ENCODE data around the gene KBTBD4.
"Not testable (repeated sequence)": the region's sequence is repeated elsewhere in the genome, so short reads cannot be mapped to it uniquely, and the experiment has no call there.

KBTBD4 gene

DNA sequence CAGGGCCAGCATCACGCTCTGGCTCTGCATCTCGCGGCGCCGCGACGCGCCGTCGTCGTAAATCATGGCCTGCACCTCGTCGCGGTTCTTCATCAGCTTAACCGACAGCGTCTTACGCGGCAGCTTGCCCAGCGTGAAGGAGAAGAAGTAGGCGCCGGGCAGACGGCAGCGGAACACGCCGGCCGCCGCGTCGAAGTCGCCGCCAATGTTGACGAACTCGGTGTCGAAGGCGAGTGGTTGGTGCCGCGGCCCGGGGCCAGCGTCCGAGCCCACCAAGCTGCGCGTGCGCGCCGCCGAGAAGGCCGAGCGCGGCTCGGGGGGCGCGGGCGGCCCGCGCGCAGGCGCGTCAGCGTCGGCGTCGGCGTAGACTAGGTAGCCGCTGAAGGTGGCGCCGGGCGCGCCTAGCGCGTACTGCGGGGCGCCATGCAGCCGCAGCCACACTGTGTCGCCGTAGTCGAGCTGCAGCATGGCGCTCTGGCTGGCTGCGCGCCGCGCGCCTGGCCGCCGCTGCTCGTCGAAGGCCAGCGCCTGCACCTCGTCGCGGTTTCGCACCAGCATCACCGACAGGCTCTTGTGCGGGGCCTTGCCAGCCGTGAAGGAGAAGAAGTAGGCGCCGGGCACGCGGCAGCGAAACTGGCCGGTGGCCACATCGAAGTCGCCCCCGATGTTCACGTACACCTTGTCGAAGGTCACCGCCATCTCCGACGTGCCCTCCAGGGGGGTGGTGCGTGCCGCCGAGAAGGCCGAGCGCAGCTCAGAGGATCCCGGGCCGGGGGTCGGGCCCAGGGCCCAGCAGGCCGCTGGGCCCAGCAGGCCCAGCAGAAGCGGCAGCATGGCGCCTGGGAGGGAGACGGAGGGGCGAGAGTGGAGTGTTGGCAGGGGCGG, 11.4 kb upstream of the KBTBD4 start:
- no peak for DNase-seq (ENCODE audit: low spot score)

GRCh38 chr11:47589584-47589976, 10.8 kb upstream of the KBTBD4 start:
- DNase-seq (ENCODE audit: low spot score): no peak

GRCh38 chr11:47589118-47589517, 10.3 kb upstream of the KBTBD4 start:
- no peak for DNase-seq (ENCODE audit: low spot score)

DNA sequence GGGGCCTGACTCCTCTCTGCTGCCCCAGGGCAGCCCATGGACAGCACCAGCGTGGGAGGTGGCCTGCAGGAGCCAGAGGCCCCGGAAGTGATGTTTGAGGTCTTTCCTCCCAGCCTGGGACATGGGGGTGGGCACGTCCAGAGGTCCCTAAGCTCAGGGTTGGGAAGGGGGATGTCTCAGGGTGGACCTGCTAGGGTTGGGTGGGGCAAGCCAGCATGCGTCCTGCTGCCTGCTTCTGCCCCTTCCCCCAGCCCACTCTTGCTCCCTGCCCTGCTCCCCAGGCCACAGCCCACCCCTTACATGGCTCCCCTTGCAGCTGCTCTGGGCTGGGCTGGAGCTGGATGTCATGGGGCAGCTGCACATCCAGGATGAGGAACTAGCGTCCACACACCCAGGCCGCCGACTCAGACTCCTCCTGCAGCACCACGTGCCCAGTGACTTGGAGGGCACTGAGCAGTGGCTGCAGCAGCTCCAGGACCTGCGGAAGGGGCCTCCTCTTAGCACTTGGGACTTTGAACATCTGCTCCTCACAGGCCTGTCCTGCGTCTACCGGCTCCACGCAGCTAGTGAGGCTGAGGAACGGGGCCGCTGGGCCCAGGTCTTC, 9.1 kb upstream of the KBTBD4 start:
- DNase-seq (ENCODE audit: low spot score): peak; percentile 78

- no peak for DNase-seq (ENCODE audit: low spot score)
Measured at GRCh38 chr11:47587039-47587716, 8.4 kb upstream of the KBTBD4 start.

DNA sequence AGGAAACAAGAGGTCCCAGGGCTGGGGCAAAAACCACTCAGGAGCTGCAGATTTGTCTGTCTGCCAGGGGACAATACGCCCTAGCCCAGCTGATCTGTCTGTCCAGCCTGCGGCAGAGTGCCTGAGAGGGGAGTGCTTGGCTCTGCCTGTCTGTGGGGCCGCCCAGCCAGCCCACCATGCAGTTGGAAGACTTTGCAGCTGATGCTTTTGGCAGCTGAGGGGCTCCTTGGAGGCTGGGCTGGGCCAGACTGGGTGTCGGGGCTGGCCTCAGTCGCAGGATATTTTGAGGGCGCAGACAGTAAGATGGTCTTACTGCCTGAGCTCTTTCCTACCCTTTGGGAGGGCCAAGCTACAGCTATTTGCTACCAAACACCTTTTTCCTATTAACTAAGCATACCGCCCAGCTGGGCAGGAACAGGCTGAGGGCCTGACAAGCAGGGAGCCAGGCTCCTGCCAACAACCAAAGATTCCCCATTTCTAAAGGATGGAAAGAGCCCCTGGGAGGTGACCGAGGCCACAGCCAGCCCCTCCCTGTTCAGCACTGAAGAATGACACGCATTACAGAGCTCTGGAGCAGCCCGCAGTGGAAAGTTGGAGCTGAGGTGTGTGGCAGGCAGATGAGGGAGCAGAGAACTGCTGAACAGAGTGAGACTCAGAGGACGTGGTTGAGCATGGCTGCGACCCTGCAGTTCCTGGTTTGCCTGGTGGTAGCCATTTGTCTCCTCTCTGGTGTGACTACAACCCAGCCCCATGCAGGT, 7.5 kb upstream of the KBTBD4 start, which contains the start of gene FAM180B:
Gene FAM180B, plus strand, starts transcription at position 581 of the 758 bp plus-strand sequence. Its CDS starts 91 bp downstream, at position 672.
- no peak for DNase-seq (ENCODE audit: low spot score)

GRCh38 chr11:47583844-47584243, 5.1 kb upstream of the KBTBD4 start:
- no peak for DNase-seq (ENCODE audit: low spot score)

GRCh38 chr11:47577460-47578041, 1.2 kb downstream of the KBTBD4 start:
- peak; percentile 27 for DNase-seq (ENCODE audit: low spot score)

- peak; percentile 70 for DNase-seq (ENCODE audit: low spot score)
Measured at GRCh38 chr11:47573321-47573720, 5.4 kb downstream of the KBTBD4 start.

- no peak for DNase-seq (ENCODE audit: low spot score)
Measured at GRCh38 chr11:47572715-47573255, 6.0 kb downstream of the KBTBD4 start.

- no peak for DNase-seq (ENCODE audit: low spot score)
Measured at GRCh38 chr11:47571895-47572294, 6.9 kb downstream of the KBTBD4 start.

- DNase-seq (ENCODE audit: low spot score): no peak
Measured at GRCh38 chr11:47571357-47571729, 7.4 kb downstream of the KBTBD4 start.

GRCh38 chr11:47570651-47571356, 8.0 kb downstream of the KBTBD4 start:
- DNase-seq (ENCODE audit: low spot score): no peak

DNA sequence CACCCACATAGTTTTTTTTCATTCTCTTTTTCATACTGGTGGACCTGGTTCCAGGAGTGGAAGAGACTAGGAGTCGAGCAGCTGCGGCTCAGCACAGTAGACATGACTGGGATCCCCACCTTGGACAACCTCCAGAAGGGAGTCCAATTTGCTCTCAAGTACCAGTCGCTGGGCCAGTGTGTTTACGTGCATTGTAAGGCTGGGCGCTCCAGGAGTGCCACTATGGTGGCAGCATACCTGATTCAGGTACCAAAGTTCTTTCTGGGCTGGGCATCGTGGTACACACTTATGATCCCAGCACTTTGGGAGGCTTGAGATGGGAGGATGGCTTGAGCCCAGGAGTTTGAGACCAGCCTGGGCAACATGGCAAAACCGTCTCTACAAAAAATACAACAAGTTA, 9.1 kb downstream of the KBTBD4 start:
- no peak for DNase-seq (ENCODE audit: low spot score)

- DNase-seq (ENCODE audit: low spot score): no peak
Measured at GRCh38 chr11:47566149-47566698, 12.5 kb downstream of the KBTBD4 start.

- peak; percentile 51 for DNase-seq (ENCODE audit: low spot score)
Measured at GRCh38 chr11:47565340-47566148, 13.2 kb downstream of the KBTBD4 start, which contains the start of gene PTPMT1. Gene PTPMT1 (plus strand): TSS chr11:47565599. CDS start chr11:47565623, 24 bp downstream.

DNA sequence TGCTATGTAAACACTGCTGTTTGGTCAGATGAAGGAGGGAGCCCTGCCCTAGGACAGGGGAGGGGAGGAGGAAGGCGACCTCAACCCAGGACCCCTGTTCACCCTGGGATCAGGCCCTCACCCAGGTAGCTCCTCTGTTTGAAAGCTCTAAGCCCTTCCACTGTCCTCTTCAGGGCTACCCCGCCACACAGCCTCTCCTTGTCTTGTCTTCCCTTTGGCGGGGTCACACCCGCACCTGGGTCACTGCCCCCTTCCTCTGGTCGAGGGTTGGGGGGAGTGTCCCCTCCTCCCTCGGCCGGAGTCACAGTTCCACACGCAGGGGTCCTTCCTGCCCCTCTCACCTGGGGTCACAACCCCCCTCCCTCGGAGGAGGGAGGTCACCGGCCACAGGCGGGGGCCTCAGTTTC, 13.8 kb downstream of the KBTBD4 start:
- DNase-seq (ENCODE audit: low spot score): no peak

GRCh38 chr11:47564366-47564765, 14.4 kb downstream of the KBTBD4 start:
- not testable (repeated sequence) for DNase-seq (ENCODE audit: low spot score)

- DNase-seq (ENCODE audit: low spot score): not testable (repeated sequence)
Measured at GRCh38 chr11:47562393-47562792, 16.4 kb downstream of the KBTBD4 start.
